Right lobe of liver (tissue), 4 donors: ENCODE measurements around the gene TIAM2.

Experiments
- CTCF ChIP-seq, 4 donors: fragments of 200-600 bp in 3 of 4; fragments of 450-650 bp in 1 of 4; IDR thresholded peaks; one replicate each; pipeline versions ENCODE4 v1.5.1 to v1.8.0; 2016 to 2022; ENCODE audit warnings: antibody characterized with exemption in 4 of 4, mild to moderate bottlenecking in 2 of 4
- POLR2A ChIP-seq: fragments of 450-650 bp; IDR thresholded peaks from one replicate; pipeline ENCODE4 v1.6.1; 2017; ENCODE audit warnings: antibody characterized with exemption, mild to moderate bottlenecking
- donor health status: DM: no; HTN: no; CAD: no.
- donor health status: DM: no; HTN: no; CAD: no.
- donor health status: DM: no; HTN: yes; CAD: no.

GRCh38 chr6:155001482-155001881 lies 6.4 kb downstream of the TIAM2 start:
- TF ChIP-seq CTCF (IDR thresholded peaks at IDR 0.05) (no peak), POLR2A (no peak)
